HepG2 (cell line): Measurements from ENCODE around the gene IFIT3. TPM values are rescaled to one million over a fixed set of nuclear protein-coding genes. Genes with fewer than 3 reads are reported as not detected.

Experiments used
- ATAC-seq: fragments of 200-7000 bp; cut with Tn5 transposase; 3 replicates; pipeline ENCODE4 v1.9.1; 2020; ENCODE audit warnings: mild to moderate bottlenecking, moderate library complexity
- BruUV-seq: library from RNA; stranded (reverse); fragments of 400-500 nt; replicated peaks from 2 replicates; lab custom pipeline; 2021; lab: Mats Ljungman, UMichigan
- CTCF ChIA-PET: fragments of 300-600 bp; formaldehyde crosslinking; extraction: SDS; loops from one replicate; lab custom pipeline; 2021; ENCODE audit warnings: low total read pairs, inconsistent platforms, low intra/inter-chr PET ratio; lab: Yijun Ruan, JAX
- POLR2A ChIA-PET: fragments of 350-600 bp; sonication (Branson Sonifier 250); formaldehyde crosslinking; loops from one replicate; lab custom pipeline; 2020; ENCODE audit warnings: antibody characterized with exemption, inconsistent platforms; lab: Yijun Ruan, JAX
- DNase-seq: peaks from one replicate; pipeline ENCODE4 v3.0.0-alpha.2; 2015; ENCODE audit warnings: low spot score
- FAIRE-seq: peaks from 3 replicates; lab custom pipeline; 2011; peaks lifted over from hg19 to GRCh38; lab: Jason Lieb, UNC
- H2AFZ ChIP-seq: one replicate; pipeline ENCODE4 v1.6.1; 2011; ENCODE audit warnings: low read length, inconsistent platforms
- H3K27ac ChIP-seq: fragments of 300-600 bp; 3 replicates; pipeline ENCODE4 v1.8.0; 2011; ENCODE audit warnings: mixed run types, mild to moderate bottlenecking, mixed read lengths, low read length, inconsistent platforms; ENCODE audit not compliant: insufficient read depth; ENCODE audit errors: extremely low read length
- H3K27me3 ChIP-seq, 2 experiments: fragments of 200-600 bp in 1 of 2; 2 replicates in 1 of 2; 3 replicates in 1 of 2; pipeline versions ENCODE4 v1.6.0 to v1.8.0; 2011; ENCODE audit warnings: low read length in 2 of 2, mild to moderate bottlenecking in 2 of 2, moderate library complexity in 2 of 2, inconsistent platforms in 1 of 2; ENCODE audit not compliant: insufficient read depth in 2 of 2, control insufficient read depth in 1 of 2
- H3K36me3 ChIP-seq, 2 experiments: fragments of 200-600 bp in 1 of 2; replicated peaks in 1 of 2; 2 replicates in 1 of 2; 3 replicates in 1 of 2; pipeline versions ENCODE4 v1.5.1 to v1.8.0; 2011; ENCODE audit warnings: low read length in 2 of 2, inconsistent platforms in 1 of 2; ENCODE audit not compliant: insufficient read depth in 2 of 2, control insufficient read depth in 1 of 2
- H3K4me1 ChIP-seq: 2 replicates; pipeline ENCODE4 v1.5.1; 2012; ENCODE audit warnings: low read length, inconsistent platforms; ENCODE audit not compliant: insufficient read depth
- H3K4me2 ChIP-seq: 2 replicates; pipeline ENCODE4 v1.6.0; 2011; ENCODE audit warnings: low read depth, low read length, inconsistent platforms
- H3K4me3 ChIP-seq, 3 experiments: fragments of 200-600 bp in 1 of 3; sonication (generic), shearing (Covaris generic) in 1 of 3; replicated peaks in 1 of 3; 2 replicates each; pipeline ENCODE4 v1.5.1; 2011 to 2016; ENCODE audit warnings: low read length in 3 of 3, inconsistent platforms in 2 of 3, low read depth in 2 of 3, mild to moderate bottlenecking in 2 of 3, control low read depth in 1 of 3, mixed read lengths in 1 of 3; ENCODE audit not compliant: insufficient read depth in 1 of 3
- H3K79me2 ChIP-seq: one replicate; pipeline ENCODE4 v1.6.1; 2011; ENCODE audit warnings: low read length, inconsistent platforms; ENCODE audit not compliant: insufficient read depth
- H3K9ac ChIP-seq: 2 replicates; pipeline ENCODE4 v1.6.0; 2011; ENCODE audit warnings: mild to moderate bottlenecking, low read depth, low read length, inconsistent platforms; ENCODE audit not compliant: insufficient read depth
- H3K9me3 ChIP-seq: 2 replicates; pipeline ENCODE4 v1.5.1; 2012; ENCODE audit warnings: mild to moderate bottlenecking, low read length
- H4K20me1 ChIP-seq: 2 replicates; pipeline ENCODE4 v1.6.0; 2011; ENCODE audit warnings: inconsistent platforms, mild to moderate bottlenecking, low read length, moderate library complexity; ENCODE audit not compliant: insufficient read depth
- HIC2 ChIP-seq: sonication (generic); formaldehyde crosslinking; IDR thresholded peaks from 2 replicates; pipeline ENCODE4 v1.9.0; 2022; ENCODE audit warnings: low read depth, missing genetic modification reagents
- SNAPC2 ChIP-seq: sonication (generic); formaldehyde crosslinking; IDR thresholded peaks from 2 replicates; pipeline ENCODE4 v1.8.1; 2022; ENCODE audit warnings: mild to moderate bottlenecking, missing genetic modification reagents
- WGBS: methylation state at CpG from one replicate; pipeline ENCODE4 v1.1.6; 2017; ENCODE audit warnings: low lambda C conversion rate; 5-methylcytosine and 5-hydroxymethylcytosine counted together
- in situ Hi-C: cut with HindIII; loops from 2 replicates; pipeline ENCODE4 v1.10.0; 2017; ENCODE audit warnings: low pct_unique_long_range_greater_than_20kb; ENCODE audit not compliant: extremely low pct_ligation_motif_present
- intact Hi-C: fragments of 100-400 bp; cut with micrococcal nuclease; formaldehyde crosslinking; loops from one replicate; pipeline ENCODE4 v1.10.0; 2022; ENCODE audit not compliant: unreplicated experiment
- polyA plus RNA-seq, 8 experiments: library from polyadenylated mRNA; depleted of rRNA in 3 of 8; stranded (reverse) in 7 of 8; unstranded in 1 of 8; fragments of >200 nt; fragmentation: Illumina TruSeq in 4 of 8; extraction: Trizol in 4 of 8; gene quantifications; 2 replicates each; pipeline versions ENCODE4 v1.2.1 to v1.2.3, GENCODE V29; 2011 to 2016; ENCODE audit warnings: low read depth in 4 of 8, missing spikeins in 1 of 8, mixed read lengths in 1 of 8; ENCODE audit not compliant: insufficient read depth in 1 of 8
- total RNA-seq, 5 experiments: library from RNA; depleted of rRNA; stranded (reverse); fragments of >200 nt; fragmentation: Illumina TruSeq; extraction: Trizol; gene quantifications; 2 replicates each; pipeline ENCODE4 v1.2.3, GENCODE V29; 2016; ENCODE audit warnings: low read depth in 1 of 5
- TF ChIP-seq, protein P1 (sequence below): IDR thresholded peaks from 2 replicates; pipeline ENCODE4 v1.6.1; 2016; ENCODE audit warnings: low read depth, borderline replicate concordance

The IFIT3 gene
- total and polyA plus RNA-seq, 2 of the 13 experiments (the other 11 are each of a cell fraction or from before 2014, with no cell fraction given) = 0.48 to 3.1 TPM

- peak overlapping the region; percentile 31; the same call in 1 of the 2 replicates for H3K9ac ChIP-seq
- WGBS = 42% methylated on average over 6 of the region's 6 CpGs
- TF ChIP-seq HIC2 (CRISPR knock-in tag) (no peak), SNAPC2 (CRISPR knock-in tag) (no peak)
- TF ChIP-seq, protein P1, sequence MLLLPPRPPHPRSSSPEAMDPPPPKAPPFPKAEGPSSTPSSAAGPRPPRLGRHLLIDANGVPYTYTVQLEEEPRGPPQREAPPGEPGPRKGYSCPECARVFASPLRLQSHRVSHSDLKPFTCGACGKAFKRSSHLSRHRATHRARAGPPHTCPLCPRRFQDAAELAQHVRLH (CRISPR knock-in tag) = no peak
- intact Hi-C loops (no loop called here), in situ Hi-C loops (no loop called here)
- peak overlapping the region; percentile 75 for H2AFZ ChIP-seq
- CTCF ChIA-PET = no interaction called here
- no peak for FAIRE-seq
- H3K27me3 ChIP-seq = no peaks in the 10 kb centered on the region; a peak in 1 of 5 replicates
- DNase-seq = no peak
- no peaks in the 10 kb centered on the region for H4K20me1 ChIP-seq
- no peaks in the 10 kb centered on the region for H3K9me3 ChIP-seq
- peak overlapping the region; percentile 79 for H3K4me2 ChIP-seq
- no peak overlapping the region for H3K27ac ChIP-seq
- POLR2A ChIA-PET = interaction anchor here (0.8 kb wide), 1 partner anchor 18 kb away, joined by 3 read pairs; the partner anchor contains the start of gene IFIT2
- no TSS peak for BruUV-seq
- ATAC-seq = peak; percentile 84
- H3K4me3 ChIP-seq = peak overlapping the region; percentile 8 to 49 (median 31); a peak in 2 of 6 replicates
- no peaks in the 10 kb centered on the region for H3K79me2 ChIP-seq
- H3K36me3 ChIP-seq = no peaks in the 10 kb centered on the region
- H3K4me1 ChIP-seq = peaks cover 26% of the 10 kb centered on the region
Observed at GRCh38 chr10:89283025-89283935, 44.5 kb upstream of the IFIT3 start.
